Tibial nerve (tissue), 4 donors: ENCODE measurements around the gene IGFBP6. TPM values are rescaled to one million over a fixed set of nuclear protein-coding genes. Genes with fewer than 3 reads are reported as not detected.
A peak's percentile ranks its signal among the peaks of the same experiment; 100 is the strongest.
"Not testable (repeated sequence)": the region's sequence is repeated elsewhere in the genome, so short reads cannot be mapped to it uniquely, and the experiment has no call there.

ENCODE experiments used
- DNase-seq, 2 donors: peaks; one replicate each; pipeline ENCODE4 v3.0.0-alpha.2; 2019; ENCODE audit warnings: low spot score in 2 of 2
- H3K27ac ChIP-seq, 4 donors: fragments of 200-600 bp; sonication (generic) in 3 of 4; one replicate each; pipeline ENCODE4 v1.5.1; 2017 to 2019; ENCODE audit warnings: mild to moderate bottlenecking in 1 of 4
- H3K27me3 ChIP-seq, 2 donors: fragments of 200-600 bp; sonication (generic) in 1 of 2; one replicate each; pipeline versions ENCODE4 v1.5.1 to v1.6.0; 2017 to 2019
- H3K36me3 ChIP-seq, 3 donors: fragments of 200-600 bp; sonication (generic); one replicate each; pipeline ENCODE4 v1.5.1; 2018 to 2019
- H3K4me1 ChIP-seq, 4 donors: fragments of 200-600 bp; sonication (generic) in 3 of 4; one replicate each; pipeline ENCODE4 v1.5.1; 2017 to 2019
- H3K4me3 ChIP-seq, 4 donors: fragments of 200-600 bp; sonication (generic) in 3 of 4; one replicate each; pipeline ENCODE4 v1.5.1; 2017 to 2019; ENCODE audit warnings: mild to moderate bottlenecking in 1 of 4, moderate library complexity in 1 of 4
- H3K9me3 ChIP-seq, 4 donors: fragments of 200-600 bp; sonication (generic) in 3 of 4; one replicate each; pipeline ENCODE4 v1.5.1; 2017 to 2019
- CTCF ChIP-seq, 5 experiments: fragments of 200-600 bp in 3 of 5; fragments of 450-650 bp in 2 of 5; sonication (generic) in 3 of 5; IDR thresholded peaks; one replicate each; pipeline ENCODE4 v1.5.1; 2016 to 2019; ENCODE audit warnings: antibody characterized with exemption in 5 of 5, mild to moderate bottlenecking in 3 of 5, moderate library complexity in 2 of 5
- EP300 ChIP-seq, 2 donors: sonication (generic); formaldehyde crosslinking; IDR thresholded peaks; one replicate each; pipeline ENCODE4 v1.6.1; 2017; ENCODE audit warnings: antibody characterized with exemption in 2 of 2, mild to moderate bottlenecking in 1 of 2
- POLR2A ChIP-seq, 2 donors: fragments of 450-650 bp; IDR thresholded peaks; one replicate each; pipeline ENCODE4 v1.6.1; 2017; ENCODE audit warnings: antibody characterized with exemption in 2 of 2, mild to moderate bottlenecking in 2 of 2, moderate library complexity in 2 of 2
- WGBS, 2 donors: methylation state at CpG; one replicate each; pipeline ENCODE4 v1.1.5; 2018; 5-methylcytosine and 5-hydroxymethylcytosine counted together
- total RNA-seq, 4 donors: library from RNA; depleted of rRNA; stranded (reverse); fragments of >200 nt; gene quantifications; one replicate each; pipeline ENCODE4 v1.1.0, GENCODE V29; 2016

Gene IGFBP6
- total RNA-seq, 4 donors from 2014 or later, result 1,043 to 8,473 (median 5,787) TPM

- peaks cover 0 to 29% (median 7%) of the 10 kb centered on the region in 4 donors for H3K4me1 ChIP-seq
- no peaks in the 10 kb centered on the region for H3K36me3 ChIP-seq
- H3K27ac ChIP-seq, result no peak overlapping the region
- H3K9me3 ChIP-seq, result no peaks in the 10 kb centered on the region
- no peak for TF ChIP-seq POLR2A (IDR thresholded peaks at IDR 0.05)
- TF ChIP-seq EP300 (IDR thresholded peaks at IDR 0.05), result no peak
- TF ChIP-seq CTCF (IDR thresholded peaks at IDR 0.05), result no peak
- DNase-seq, result no peak
- 74 to 76% methylated on average over 6 of the region's 6 CpGs for WGBS, 2 donors
- no peaks in the 10 kb centered on the region for H3K27me3 ChIP-seq
- H3K4me3 ChIP-seq, result no peak overlapping the region
Measured at GRCh38 chr12:53091756-53092155, 5.7 kb upstream of the IGFBP6 start.

DNA sequence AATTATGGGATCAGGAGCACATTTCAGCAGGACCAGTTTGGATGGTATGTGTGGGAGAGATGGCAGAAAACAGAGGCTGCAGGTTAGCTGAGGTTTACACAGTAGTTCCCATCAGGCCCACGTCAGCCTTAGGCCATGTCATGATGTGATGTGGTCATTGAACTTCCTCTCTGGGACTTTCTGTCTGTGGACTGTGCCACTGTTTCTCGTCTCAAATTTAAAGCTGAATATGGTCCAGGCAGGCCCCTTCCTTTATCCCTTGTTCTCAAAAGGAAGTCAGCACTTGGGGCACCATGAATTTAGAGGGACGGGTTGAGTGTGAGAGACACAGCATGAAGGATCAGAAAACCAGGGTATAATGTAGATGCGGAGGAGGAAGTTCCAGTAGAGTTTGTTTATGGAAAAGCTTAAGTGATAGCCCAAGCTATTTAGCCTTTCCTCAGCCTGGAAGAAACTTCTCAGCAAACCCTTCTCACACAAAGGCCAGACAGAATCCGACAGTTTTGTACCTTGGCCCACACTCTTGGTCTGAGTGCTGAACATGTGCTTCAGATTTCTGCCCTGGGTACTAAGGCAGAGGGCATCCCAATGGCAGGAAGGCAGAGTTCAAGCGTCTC, 3.6 kb upstream of the IGFBP6 start:
- Histone ChIP-seq H3K4me3 (no peak overlapping the region), H3K36me3 (no peaks in the 10 kb centered on the region), H3K4me1 (peaks cover 0 to 50% (median 19%) of the 10 kb centered on the region in 4 donors), H3K9me3 (no peaks in the 10 kb centered on the region), H3K27ac (peak overlapping the region in 3 of 4 donors; percentile 63 to 66 (median 64)), H3K27me3 (no peaks in the 10 kb centered on the region)
- 53 to 63% methylated on average over 6 of the region's 6 CpGs for WGBS, 2 donors
- TF ChIP-seq POLR2A (IDR thresholded peaks at IDR 0.05) (no peak), CTCF (IDR thresholded peaks at IDR 0.05) (no peak), EP300 (IDR thresholded peaks at IDR 0.05) (no peak)
- DNase-seq, result no peak

GRCh38 chr12:53094394-53094787, 3.1 kb upstream of the IGFBP6 start:
- H3K27ac ChIP-seq, result peak overlapping the region in 3 of 4 donors; percentile 63 to 66 (median 64)
- no peak for TF ChIP-seq EP300 (IDR thresholded peaks at IDR 0.05)
- no peak for TF ChIP-seq POLR2A (IDR thresholded peaks at IDR 0.05)
- TF ChIP-seq CTCF (IDR thresholded peaks at IDR 0.05), result no peak
- H3K4me3 ChIP-seq, result no peak overlapping the region
- no peaks in the 10 kb centered on the region for H3K27me3 ChIP-seq
- no peak for DNase-seq
- 68 to 72% methylated on average over 6 of the region's 6 CpGs for WGBS, 2 donors
- H3K4me1 ChIP-seq, result peaks cover 0 to 55% (median 22%) of the 10 kb centered on the region in 4 donors
- no peaks in the 10 kb centered on the region for H3K36me3 ChIP-seq
- H3K9me3 ChIP-seq, result no peaks in the 10 kb centered on the region

- Histone ChIP-seq H3K4me1 (peaks cover 0 to 60% (median 24%) of the 10 kb centered on the region in 4 donors), H3K27ac (peak overlapping the region in 3 of 4 donors; percentile 64 to 94 (median 93))
Measured at GRCh38 chr12:53094796-53095595, 2.5 kb upstream of the IGFBP6 start.

DNA sequence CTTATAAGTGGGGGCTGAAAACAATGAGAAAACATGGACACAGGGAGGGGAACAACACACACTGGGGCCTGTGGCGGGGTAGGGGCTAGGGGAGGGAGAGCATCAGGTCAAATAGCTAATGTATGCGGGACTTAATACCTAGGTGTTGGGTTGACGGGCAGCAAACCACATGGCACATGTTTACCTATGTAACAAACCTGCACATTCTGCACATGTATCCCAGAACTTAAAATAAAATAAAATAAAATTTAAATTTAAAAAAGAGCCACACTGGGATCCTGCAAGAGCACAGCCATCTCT, 1.9 kb upstream of the IGFBP6 start:
- Histone ChIP-seq H3K4me3 (peak overlapping the region in 1 of 4 donors; percentile 85), H3K4me1 (peaks cover 0 to 66% (median 27%) of the 10 kb centered on the region in 4 donors), H3K27ac (peak overlapping the region in 3 of 4 donors; percentile 64 to 94 (median 93))
- H3K9me3 ChIP-seq, H3K36me3 ChIP-seq, H3K27me3 ChIP-seq, DNase-seq: not testable (repeated sequence)
- WGBS, 2 donors, result 96 to 100% methylated on average over 3 of the region's 3 CpGs

More at GRCh38 chr12:53094796-53095595, 2.5 kb upstream of the IGFBP6 start:
- H3K36me3 ChIP-seq, H3K27me3 ChIP-seq, DNase-seq, H3K4me3 ChIP-seq, H3K9me3 ChIP-seq: not testable (repeated sequence)
- WGBS, 2 donors, result 92 to 96% methylated on average over 5 of the region's 5 CpGs

DNA sequence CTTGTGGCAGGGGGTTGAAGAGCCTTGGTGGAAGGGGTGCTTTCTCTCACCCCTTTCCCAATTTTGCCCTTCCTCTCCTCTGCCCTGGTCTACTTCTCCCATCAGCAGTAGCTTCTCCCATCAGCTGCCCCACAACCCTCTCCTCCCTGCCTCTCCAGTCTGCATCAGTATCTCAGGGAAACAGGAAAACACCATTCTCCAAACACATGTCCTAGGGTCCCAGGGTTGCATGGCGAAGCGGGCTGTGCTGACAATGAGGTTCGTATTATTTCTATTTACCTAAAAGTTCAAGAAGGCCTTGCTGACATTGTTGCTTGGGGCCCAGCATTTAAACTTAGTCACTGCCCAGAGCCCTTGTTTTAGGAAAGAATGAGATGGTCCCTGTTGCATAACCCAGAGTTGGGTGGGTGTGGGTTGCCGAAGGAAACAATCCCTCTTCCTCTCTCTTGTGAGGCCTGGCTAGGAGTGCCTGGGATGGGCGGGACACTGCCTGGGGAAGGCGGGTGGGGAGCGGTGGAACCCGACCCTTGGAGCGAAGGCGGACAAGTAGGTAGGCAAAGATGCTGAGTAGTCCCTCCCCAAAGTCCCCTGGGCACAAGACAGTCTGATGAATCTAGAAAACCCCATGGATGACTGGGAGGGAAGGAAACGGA, 1.3 kb upstream of the IGFBP6 start:
- 12 to 23% methylated on average over 11 of the region's 11 CpGs for WGBS, 2 donors

More for the DNA sequence above, 1.3 kb upstream of the IGFBP6 start:
- H3K36me3 ChIP-seq, result peaks cover 0 to 13% (median 0%) of the 10 kb centered on the region in 3 donors
- peak overlapping the region; percentile 49 to 94 (median 87) for H3K27ac ChIP-seq
- peaks cover 0 to 72% (median 29%) of the 10 kb centered on the region in 4 donors for H3K4me1 ChIP-seq
- H3K9me3 ChIP-seq, result no peaks in the 10 kb centered on the region
- H3K27me3 ChIP-seq, result no peaks in the 10 kb centered on the region
- DNase-seq, result peak; percentile 84 to 88
- peak overlapping the region; percentile 43 to 85 (median 57) for H3K4me3 ChIP-seq
- TF ChIP-seq CTCF (IDR thresholded peaks at IDR 0.05) (no peak), POLR2A (IDR thresholded peaks at IDR 0.05) (peak in 1 of 2 donors; percentile 37), EP300 (IDR thresholded peaks at IDR 0.05) (peak; percentile 54 to 90)
